Measurements from ENCODE around the gene SPON1.

DNA sequence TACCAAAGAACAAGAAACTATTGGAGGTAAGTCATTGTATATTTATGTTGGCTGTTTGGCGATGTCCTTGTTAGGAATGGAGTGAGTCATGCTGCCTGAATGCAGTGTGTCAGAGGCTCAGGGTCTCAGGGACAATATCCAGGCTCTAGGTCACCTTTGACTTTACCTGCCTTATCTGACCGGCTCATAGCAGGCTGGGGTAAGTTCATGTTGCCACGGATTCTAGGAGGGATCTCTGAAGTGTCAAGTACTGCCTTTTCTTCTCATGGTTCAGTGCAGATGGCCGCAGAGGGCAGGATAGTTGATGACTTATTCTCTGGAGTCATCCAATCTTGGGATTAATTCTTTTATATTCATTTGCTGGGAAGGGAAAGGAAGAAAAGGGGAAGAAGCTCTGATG lies 53.2 kb downstream of the SPON1 start:
- TF ChIP-seq CTCF (IDR thresholded peaks at IDR 0.05; ENCODE audit: low read depth, low read length, missing input control) = no peak
- no peak for TF ChIP-seq ATF3 (IDR thresholded peaks at IDR 0.05)
- no peak for TF ChIP-seq RAD21 (IDR thresholded peaks at IDR 0.05)
